Right lobe of liver (tissue), 4 donors: ENCODE data around the gene ALDH2.

Source experiments
- POLR2A ChIP-seq: fragments of 450-650 bp; IDR thresholded peaks from one replicate; pipeline ENCODE4 v1.6.1; 2017; ENCODE audit warnings: antibody characterized with exemption, mild to moderate bottlenecking
- TF ChIP-seq, protein P1 (sequence below), 4 donors: fragments of 200-600 bp in 3 of 4; fragments of 450-650 bp in 1 of 4; IDR thresholded peaks; one replicate each; pipeline versions ENCODE4 v1.5.1 to v1.8.0; 2016 to 2022; ENCODE audit warnings: antibody characterized with exemption in 4 of 4, mild to moderate bottlenecking in 2 of 4
- donor health status: DM: no; HTN: no; CAD: no.
- donor health status: DM: no; HTN: no; CAD: no.
- donor health status: DM: no; HTN: yes; CAD: no.

DNA sequence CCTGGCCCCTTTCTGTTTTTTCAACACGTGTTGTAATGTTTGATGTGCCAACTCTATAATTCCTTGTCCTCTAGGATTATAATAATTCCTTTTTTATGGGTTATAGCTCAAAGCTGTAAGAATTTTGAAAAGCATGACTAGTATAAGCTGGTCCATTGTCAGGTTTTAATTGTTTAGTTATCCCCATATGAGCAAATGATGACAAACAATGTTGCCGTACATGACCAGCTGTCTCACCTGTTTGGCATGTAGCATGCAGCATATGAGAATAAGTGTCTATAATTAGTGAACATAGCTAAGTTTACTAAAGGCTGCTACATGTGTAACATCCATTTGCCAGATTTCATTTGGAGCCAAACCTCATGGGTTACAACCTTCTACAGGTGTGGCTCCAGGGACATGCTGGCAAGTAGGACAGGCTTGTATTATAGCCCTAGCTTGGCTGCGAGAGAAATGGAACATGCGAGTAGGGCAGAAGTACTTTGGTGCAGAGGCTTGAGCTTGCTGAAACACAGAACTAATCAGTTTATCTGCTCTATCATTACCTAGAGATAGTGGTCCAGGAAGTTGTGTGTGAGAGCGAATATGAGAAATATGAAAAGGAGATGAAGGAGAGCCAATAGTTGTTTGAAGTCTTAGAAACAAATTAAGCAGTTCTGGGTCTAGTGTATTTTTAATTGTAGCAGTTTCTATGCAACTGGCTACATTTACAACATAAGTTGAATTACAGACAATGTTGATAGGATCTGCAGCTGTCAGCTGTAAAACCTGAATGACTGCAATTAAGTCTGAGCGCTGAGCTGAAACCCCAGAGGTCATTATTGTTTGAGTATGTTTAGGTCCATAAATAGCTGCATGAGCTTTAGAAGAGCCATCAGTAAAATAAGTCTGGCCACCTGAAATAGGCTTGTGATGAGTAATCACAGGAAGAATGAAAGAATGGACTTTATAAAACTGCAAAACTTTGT is 52.7 kb downstream of the ALDH2 start:
- TF ChIP-seq, protein P1, sequence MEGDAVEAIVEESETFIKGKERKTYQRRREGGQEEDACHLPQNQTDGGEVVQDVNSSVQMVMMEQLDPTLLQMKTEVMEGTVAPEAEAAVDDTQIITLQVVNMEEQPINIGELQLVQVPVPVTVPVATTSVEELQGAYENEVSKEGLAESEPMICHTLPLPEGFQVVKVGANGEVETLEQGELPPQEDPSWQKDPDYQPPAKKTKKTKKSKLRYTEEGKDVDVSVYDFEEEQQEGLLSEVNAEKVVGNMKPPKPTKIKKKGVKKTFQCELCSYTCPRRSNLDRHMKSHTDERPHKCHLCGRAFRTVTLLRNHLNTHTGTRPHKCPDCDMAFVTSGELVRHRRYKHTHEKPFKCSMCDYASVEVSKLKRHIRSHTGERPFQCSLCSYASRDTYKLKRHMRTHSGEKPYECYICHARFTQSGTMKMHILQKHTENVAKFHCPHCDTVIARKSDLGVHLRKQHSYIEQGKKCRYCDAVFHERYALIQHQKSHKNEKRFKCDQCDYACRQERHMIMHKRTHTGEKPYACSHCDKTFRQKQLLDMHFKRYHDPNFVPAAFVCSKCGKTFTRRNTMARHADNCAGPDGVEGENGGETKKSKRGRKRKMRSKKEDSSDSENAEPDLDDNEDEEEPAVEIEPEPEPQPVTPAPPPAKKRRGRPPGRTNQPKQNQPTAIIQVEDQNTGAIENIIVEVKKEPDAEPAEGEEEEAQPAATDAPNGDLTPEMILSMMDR (IDR thresholded peaks at IDR 0.05) = no peak
- TF ChIP-seq POLR2A = no peak
